ENCODE measurements around the gene RHBG. TPM values are rescaled to one million over a fixed set of nuclear protein-coding genes. Genes with fewer than 3 reads are reported as not detected.
"Not testable (repeated sequence)": the region's sequence is repeated elsewhere in the genome, so short reads cannot be mapped to it uniquely, and the experiment has no call there.

The RHBG gene, protein sequence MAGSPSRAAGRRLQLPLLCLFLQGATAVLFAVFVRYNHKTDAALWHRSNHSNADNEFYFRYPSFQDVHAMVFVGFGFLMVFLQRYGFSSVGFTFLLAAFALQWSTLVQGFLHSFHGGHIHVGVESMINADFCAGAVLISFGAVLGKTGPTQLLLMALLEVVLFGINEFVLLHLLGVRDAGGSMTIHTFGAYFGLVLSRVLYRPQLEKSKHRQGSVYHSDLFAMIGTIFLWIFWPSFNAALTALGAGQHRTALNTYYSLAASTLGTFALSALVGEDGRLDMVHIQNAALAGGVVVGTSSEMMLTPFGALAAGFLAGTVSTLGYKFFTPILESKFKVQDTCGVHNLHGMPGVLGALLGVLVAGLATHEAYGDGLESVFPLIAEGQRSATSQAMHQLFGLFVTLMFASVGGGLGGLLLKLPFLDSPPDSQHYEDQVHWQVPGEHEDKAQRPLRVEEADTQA
- total RNA-seq, result 1 to 10 TPM in 2 of 4 donors, under 1 TPM in 2; 0.23 to 1.6 (median 1.1) TPM

DNA sequence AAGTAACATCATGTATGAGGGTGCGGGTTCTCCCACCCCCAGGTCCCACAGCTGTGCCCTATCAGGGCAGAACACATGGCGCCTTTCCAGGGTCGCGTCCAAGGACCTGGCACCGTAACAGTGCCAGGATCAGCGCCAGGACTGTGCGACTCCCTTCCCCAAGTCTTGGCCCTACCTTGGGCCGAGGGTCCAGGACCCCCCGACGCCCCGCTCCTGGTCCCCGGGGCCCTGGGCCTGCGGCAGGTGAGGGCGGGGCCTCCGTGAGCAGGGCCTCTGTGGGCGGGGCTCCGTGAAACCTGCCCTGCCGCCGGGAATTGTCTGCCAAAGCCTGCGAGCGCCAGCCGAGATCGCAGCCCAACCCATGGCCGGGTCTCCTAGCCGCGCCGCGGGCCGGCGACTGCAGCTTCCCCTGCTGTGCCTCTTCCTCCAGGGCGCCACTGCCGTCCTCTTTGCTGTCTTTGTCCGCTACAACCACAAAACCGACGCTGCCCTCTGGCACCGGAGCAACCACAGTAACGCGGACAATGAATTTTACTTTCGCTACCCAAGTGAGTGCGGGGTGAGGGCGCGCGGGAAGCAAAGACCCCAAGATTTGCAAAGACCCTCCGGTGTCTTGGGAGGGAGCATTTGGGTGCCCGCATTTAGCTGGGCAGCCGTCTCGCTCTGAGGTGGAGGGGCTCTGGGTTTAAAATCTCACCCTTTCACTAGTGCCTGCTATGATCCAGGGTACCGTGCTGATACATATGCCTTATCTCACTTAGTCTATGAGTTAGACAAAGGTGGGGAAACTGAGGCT is at the start of gene RHBG:
TSS of gene RHBG (plus strand) at position 323 of the 796 bp plus-strand sequence. CDS start at position 362, 39 bp downstream.
- peak within 1 kb of the TSS in 2 of 4 donors; percentile 46 to 60 for H3K27ac ChIP-seq
- H3K4me3 ChIP-seq, result peak within 1 kb of the TSS; percentile 38 to 68 (median 52)
- peaks cover 7 to 13% (median 7%) of the 10 kb centered on the region in 3 donors for H3K4me1 ChIP-seq
- TF ChIP-seq POLR2A (IDR thresholded peaks at IDR 0.05), result no peak
- TF ChIP-seq, protein P1, sequence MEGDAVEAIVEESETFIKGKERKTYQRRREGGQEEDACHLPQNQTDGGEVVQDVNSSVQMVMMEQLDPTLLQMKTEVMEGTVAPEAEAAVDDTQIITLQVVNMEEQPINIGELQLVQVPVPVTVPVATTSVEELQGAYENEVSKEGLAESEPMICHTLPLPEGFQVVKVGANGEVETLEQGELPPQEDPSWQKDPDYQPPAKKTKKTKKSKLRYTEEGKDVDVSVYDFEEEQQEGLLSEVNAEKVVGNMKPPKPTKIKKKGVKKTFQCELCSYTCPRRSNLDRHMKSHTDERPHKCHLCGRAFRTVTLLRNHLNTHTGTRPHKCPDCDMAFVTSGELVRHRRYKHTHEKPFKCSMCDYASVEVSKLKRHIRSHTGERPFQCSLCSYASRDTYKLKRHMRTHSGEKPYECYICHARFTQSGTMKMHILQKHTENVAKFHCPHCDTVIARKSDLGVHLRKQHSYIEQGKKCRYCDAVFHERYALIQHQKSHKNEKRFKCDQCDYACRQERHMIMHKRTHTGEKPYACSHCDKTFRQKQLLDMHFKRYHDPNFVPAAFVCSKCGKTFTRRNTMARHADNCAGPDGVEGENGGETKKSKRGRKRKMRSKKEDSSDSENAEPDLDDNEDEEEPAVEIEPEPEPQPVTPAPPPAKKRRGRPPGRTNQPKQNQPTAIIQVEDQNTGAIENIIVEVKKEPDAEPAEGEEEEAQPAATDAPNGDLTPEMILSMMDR (IDR thresholded peaks at IDR 0.05), result no peak
- H3K36me3 ChIP-seq, result no peaks in the 10 kb centered on the region
- H3K9me3 ChIP-seq, result no peaks in the 10 kb centered on the region
- DNase-seq, result no peak
- WGBS, 2 donors, result 4 to 9% methylated on average over 22 to 23 of the region's 48 CpGs
- intact Hi-C loops (cut with DNase I), result no loop called here
- H3K27me3 ChIP-seq, result peaks cover 0 to 90% (median 0%) of the 10 kb centered on the region in 4 donors

DNA sequence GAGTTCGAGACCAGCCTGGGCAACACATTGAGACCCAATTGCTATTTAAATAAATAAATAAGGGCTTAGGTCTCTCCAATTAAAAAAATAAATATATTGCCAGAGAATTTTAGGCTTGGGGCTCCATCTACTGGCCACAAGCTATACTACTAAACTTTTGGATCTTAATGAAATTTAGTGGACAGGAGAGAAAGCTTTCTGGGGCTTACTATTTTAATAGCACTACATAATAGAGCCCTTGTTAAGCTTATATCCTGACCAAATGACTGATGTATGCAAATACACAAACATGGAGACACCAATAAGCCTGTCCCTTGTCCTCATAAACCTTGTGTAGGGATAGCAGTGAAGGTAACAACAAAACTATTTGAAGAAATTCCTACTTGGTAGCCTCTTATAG is 49.3 kb upstream of the RHBG start:
- Histone ChIP-seq H3K4me1 (no peaks in the 10 kb centered on the region), H3K4me3 (no peak overlapping the region), H3K36me3 (peaks cover 49 to 100% (median 78%) of the 10 kb centered on the region in 3 donors), H3K27me3 (no peaks in the 10 kb centered on the region), H3K9me3 (no peaks in the 10 kb centered on the region), H3K27ac (no peak overlapping the region)
- WGBS, 2 donors, result 64 to 88% methylated on average over 1 of the region's 1 CpG
- intact Hi-C loops (cut with DNase I), result loop anchor here (10.0 kb wide), 1 partner anchor 65 kb away; no protein-coding TSS in a partner anchor
- TF ChIP-seq POLR2A (IDR thresholded peaks at IDR 0.05), result no peak
- TF ChIP-seq, protein P1 (IDR thresholded peaks at IDR 0.05), result peak in 4 of 6 experiments; percentile 23 to 57 (median 46)
- DNase-seq, result no peak

DNA sequence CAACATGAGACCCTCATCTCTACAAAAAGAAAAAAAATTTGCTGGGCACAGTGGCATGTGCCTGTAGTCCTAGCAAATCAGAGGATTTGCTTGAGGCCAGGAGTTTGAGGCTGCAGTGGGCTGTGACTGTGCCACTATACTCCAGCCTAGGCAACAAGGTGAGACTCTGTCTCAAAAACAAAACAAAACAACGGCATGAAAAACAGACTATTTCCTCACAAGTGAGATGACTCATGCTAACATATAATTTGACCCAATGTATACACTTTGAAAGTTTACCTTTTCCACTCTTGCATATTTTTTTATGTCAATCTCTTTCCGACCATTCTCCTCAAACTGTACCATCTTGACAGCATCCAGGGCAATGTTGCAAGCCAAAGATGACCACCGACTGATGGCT is 48.5 kb upstream of the RHBG start:
- Histone ChIP-seq H3K36me3 (peaks cover 49 to 100% (median 77%) of the 10 kb centered on the region in 3 donors), H3K27ac (no peak overlapping the region), H3K4me1 (no peaks in the 10 kb centered on the region), H3K4me3 (no peak overlapping the region), H3K9me3 (no peaks in the 10 kb centered on the region), H3K27me3 (no peaks in the 10 kb centered on the region)
- 63 to 68% methylated on average over 3 of the region's 3 CpGs for WGBS, 2 donors
- intact Hi-C loops (cut with DNase I), result no loop called here
- DNase-seq, result no peak
- TF ChIP-seq, protein P1 (IDR thresholded peaks at IDR 0.05), result no peak
- no peak for TF ChIP-seq POLR2A (IDR thresholded peaks at IDR 0.05)

DNA sequence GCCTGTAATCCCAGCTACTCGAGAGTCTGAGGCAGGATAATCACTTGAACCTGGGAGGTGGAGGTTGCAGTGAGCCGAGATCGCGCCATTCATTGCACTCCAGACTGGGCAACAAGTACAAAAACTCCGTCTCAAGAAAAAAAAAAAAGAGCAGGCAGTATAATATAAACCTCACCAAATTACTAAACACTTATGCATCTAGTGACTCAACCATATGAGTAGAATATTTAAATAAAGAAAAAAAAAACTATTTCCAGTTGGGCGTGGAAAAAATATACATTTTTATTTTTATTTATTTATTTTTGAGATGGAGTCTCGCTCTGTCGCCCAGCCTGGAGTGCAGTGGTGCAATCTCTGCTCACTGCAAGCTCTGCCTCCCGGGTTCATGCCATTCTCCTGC is 45.8 kb upstream of the RHBG start:
- WGBS, 2 donors, result 79 to 90% methylated on average over 9 of the region's 9 CpGs
- H3K27me3 ChIP-seq; H3K27ac ChIP-seq; H3K4me3 ChIP-seq; H3K9me3 ChIP-seq; intact Hi-C loops (cut with DNase I); H3K4me1 ChIP-seq; DNase-seq: not testable (repeated sequence)
- H3K36me3 ChIP-seq, result peaks cover 28 to 96% (median 51%) of the 10 kb centered on the region in 3 donors

DNA sequence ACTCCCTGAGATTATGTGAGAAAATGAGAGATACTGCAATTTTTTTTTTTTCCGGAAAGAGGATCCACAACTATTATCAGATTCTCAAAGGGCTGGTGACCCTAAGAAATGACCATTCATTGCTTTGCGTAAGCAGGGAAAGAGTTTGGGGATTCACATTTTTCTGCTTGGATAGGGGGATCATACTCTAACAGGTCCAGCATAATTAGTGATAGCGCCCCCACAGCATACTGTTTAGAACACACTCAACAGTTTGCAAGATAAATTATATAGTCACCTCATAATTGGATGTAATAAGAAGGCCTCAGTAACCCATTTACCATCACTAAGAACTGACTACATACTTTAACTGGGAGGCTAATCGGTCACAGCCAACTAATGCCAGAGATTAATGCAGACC is 32.8 kb upstream of the RHBG start:
- DNase-seq, result no peak
- WGBS, 2 donors, result 65 to 75% methylated on average over 4 of the region's 4 CpGs
- intact Hi-C loops (cut with DNase I), result no loop called here
- Histone ChIP-seq H3K27me3 (no peaks in the 10 kb centered on the region), H3K27ac (no peak overlapping the region), H3K9me3 (no peaks in the 10 kb centered on the region), H3K4me1 (peaks cover 13 to 29% (median 15%) of the 10 kb centered on the region in 3 donors), H3K4me3 (peak overlapping the region in 3 of 4 donors; percentile 89 to 98 (median 92)), H3K36me3 (peaks cover 2 to 51% (median 26%) of the 10 kb centered on the region in 3 donors)
- TF ChIP-seq, protein P1 (IDR thresholded peaks at IDR 0.05), result peak in 2 of 6 experiments; percentile 2 to 26
- TF ChIP-seq POLR2A (IDR thresholded peaks at IDR 0.05), result no peak
